Heart left ventricle (tissue), 16 donors: ENCODE measurements around the gene KRT9. TPM values are rescaled to one million over a fixed set of nuclear protein-coding genes. Genes with fewer than 3 reads are reported as not detected.

ENCODE experiments used
- ATAC-seq, 4 donors: fragments of 200-7000 bp; cut with Tn5 transposase; one replicate each; pipeline ENCODE4 v1.9.1; 2020 to 2022; ENCODE audit warnings: moderate library complexity in 4 of 4, mild to moderate bottlenecking in 3 of 4, moderate number of reproducible peaks in 1 of 4
- DNase-seq, 5 donors: peaks; one replicate each; pipeline ENCODE4 v3.0.0-alpha.2; 2020
- H3K27ac ChIP-seq, 12 donors: fragments of 200-600 bp; sonication (generic) in 4 of 12; one replicate each; pipeline versions ENCODE4 v1.5.0 to v1.8.0; 2016 to 2022; ENCODE audit warnings: mild to moderate bottlenecking in 2 of 12
- H3K27me3 ChIP-seq, 9 donors: fragments of 200-600 bp; sonication (generic) in 2 of 9; one replicate each; pipeline versions ENCODE4 v1.5.1 to v1.8.0; 2016 to 2022; ENCODE audit warnings: mild to moderate bottlenecking in 3 of 9
- H3K36me3 ChIP-seq, 9 donors: fragments of 200-600 bp; sonication (generic) in 2 of 9; one replicate each; pipeline versions ENCODE4 v1.5.0 to v1.8.0; 2018 to 2022; ENCODE audit warnings: mild to moderate bottlenecking in 2 of 9
- H3K4me1 ChIP-seq, 12 donors: fragments of 200-600 bp; sonication (generic) in 4 of 12; one replicate each; pipeline versions ENCODE4 v1.5.0 to v1.8.0; 2016 to 2022; ENCODE audit warnings: mild to moderate bottlenecking in 3 of 12
- H3K4me3 ChIP-seq, 12 donors: fragments of 200-600 bp; sonication (generic) in 4 of 12; one replicate each; pipeline versions ENCODE4 v1.5.0 to v1.8.0; 2017 to 2022; ENCODE audit warnings: mild to moderate bottlenecking in 9 of 12, moderate library complexity in 4 of 12
- H3K9me3 ChIP-seq, 12 donors: fragments of 200-600 bp; sonication (generic) in 4 of 12; one replicate each; pipeline versions ENCODE4 v1.5.0 to v1.8.0; 2016 to 2022; ENCODE audit warnings: mild to moderate bottlenecking in 1 of 12
- CTCF ChIP-seq, 12 donors: fragments of 200-600 bp; sonication (generic) in 4 of 12; IDR thresholded peaks; one replicate each; pipeline versions ENCODE4 v1.5.0 to v1.8.0; 2018 to 2022; ENCODE audit warnings: antibody characterized with exemption in 12 of 12, mild to moderate bottlenecking in 5 of 12
- POLR2A ChIP-seq, 2 donors: fragments of 450-650 bp; IDR thresholded peaks; one replicate each; pipeline ENCODE4 v1.6.1; 2017; ENCODE audit warnings: antibody characterized with exemption in 2 of 2, mild to moderate bottlenecking in 2 of 2, moderate library complexity in 2 of 2
- WGBS, 4 donors: extraction: QIAGEN DNeasy Blood & Tissue Kit in 2 of 4; methylation state at CpG; one replicate each; pipeline versions ENCODE4 v1.1.5 to v1.1.7; 2013 to 2018; 5-methylcytosine and 5-hydroxymethylcytosine counted together
- intact Hi-C, 10 donors: fragments of 100-400 bp; cut with DNase I; formaldehyde crosslinking; loops; one replicate each; pipeline versions ENCODE4 v1.11.1 to v1.14.2; 2022
- polyA plus RNA-seq, 2 donors: library from polyadenylated mRNA; stranded (reverse); fragments of 200-250 nt; gene quantifications; one replicate each; pipeline ENCODE4 v1.2.3, GENCODE V29; 2013
- total RNA-seq, 9 donors: library from RNA; depleted of rRNA in 2 of 9; stranded (reverse); fragments of >200 nt in 2 of 9; fragmentation: NEBNext Ultra II Directional in 3 of 9; extraction: Animal tissue kit (Norgen Biotek cat#: 25700) in 3 of 9; gene quantifications; one replicate each; pipeline versions ENCODE4 v1.1.0 to v1.2.4, GENCODE V29; 2016 to 2023
- donor health status: ischemic (EF 13 %, LVEDD 7.1; RV severe dilation, severe dysfunction).
- donor health status: healthy with polysubstance abuse.
- donor health status: DM: no; HTN: yes; CAD: no.
- donor health status: DM: no; HTN: no; CAD: no.
- donor health status: ischemic (EF 25% LVEDD 6.9; RV normal size, moderate dysfunction).
- donor health status: ischemic (EF 25% LVEDD 5.7; RV mildly dilated, moderate dysfunction).
- donor health status: healthy.
- donor health status: DM: yes; HTN: yes; CAD: no.
- donor health status: ischemic (EF 35%, LVEDD 5.7; RV mildly dilated, moderate dysfunction).
- donor health status: nonischemic (EF 11% LVEDD 7.7; RV severe dilation, severe dysfunction).
- donor health status: DM: yes; HTN: yes; CAD: no.
- donor health status: PGD.
- donor health status: ischemic (EF 29% LVEDD 5.4; RV normal size, mild dysfunction).
- donor health status: nonischemic (EF 23%, LVEDD 6.1; RV moderate dilation, normal function).

KRT9 gene
- total and polyA plus RNA-seq, 11 donors: not detected

- no peak overlapping the region for H3K27ac ChIP-seq
- intact Hi-C loops: loop anchor here in 3 of 10 donors (10.0 kb wide), 3 partner anchors 636 to 736 kb away; no protein-coding TSS in a partner anchor
- TF ChIP-seq POLR2A (IDR thresholded peaks at IDR 0.05): no peak
- no peak for TF ChIP-seq CTCF (IDR thresholded peaks at IDR 0.05)
- no peak for DNase-seq
- ATAC-seq: no peak
- no peak overlapping the region for H3K4me3 ChIP-seq
- H3K4me1 ChIP-seq: no peaks in the 10 kb centered on the region
- 67 to 80% (median 74%) methylated on average over 10 of the region's 10 CpGs for WGBS, 4 donors
- no peaks in the 10 kb centered on the region for H3K9me3 ChIP-seq
- H3K36me3 ChIP-seq: no peaks in the 10 kb centered on the region
- peaks cover 0 to 14% (median 2%) of the 10 kb centered on the region in 9 donors for H3K27me3 ChIP-seq
Observed at GRCh38 chr17:41540921-41541625, 30.8 kb downstream of the KRT9 start.

DNA sequence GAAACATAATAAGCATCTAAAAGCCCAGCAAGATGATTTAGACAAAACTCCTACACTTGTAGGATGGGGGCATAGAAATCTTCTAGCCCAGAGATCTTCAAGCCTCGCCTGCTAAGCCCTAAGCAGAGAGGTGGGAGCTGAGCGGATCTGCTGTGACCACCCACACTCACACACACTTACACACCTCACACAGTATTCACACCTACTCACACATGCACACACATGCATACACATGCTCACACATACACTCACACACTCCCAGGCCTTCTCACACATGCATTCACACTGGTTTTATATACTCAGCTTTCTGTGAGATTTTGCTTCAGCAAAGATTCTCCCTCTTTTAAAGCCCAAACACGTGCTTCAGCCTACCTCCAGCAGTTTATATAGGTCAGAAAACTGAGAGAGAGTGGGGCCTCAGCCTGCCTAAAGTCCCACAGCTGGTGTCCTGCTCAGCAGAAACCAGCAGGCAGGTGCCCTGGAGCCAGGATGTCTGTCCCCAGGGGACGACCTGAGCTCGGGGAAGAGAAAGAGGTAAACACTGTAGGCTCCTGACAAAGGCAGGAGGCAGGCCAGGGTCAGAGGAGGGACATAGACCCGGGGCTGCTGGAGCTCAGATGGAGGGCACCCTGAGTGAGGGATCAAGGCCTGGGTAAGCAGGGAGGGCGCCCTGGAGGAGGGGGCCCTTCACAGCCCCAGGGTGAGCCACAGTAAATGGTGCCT, 31.7 kb downstream of the KRT9 start:
- Histone ChIP-seq H3K27ac (no peak overlapping the region), H3K4me1 (no peaks in the 10 kb centered on the region), H3K36me3 (no peaks in the 10 kb centered on the region), H3K9me3 (no peaks in the 10 kb centered on the region), H3K27me3 (peaks cover 0 to 21% (median 2%) of the 10 kb centered on the region in 9 donors), H3K4me3 (no peak overlapping the region)
- no peak for DNase-seq
- WGBS, 4 donors: 64 to 70% (median 65%) methylated on average over 7 of the region's 7 CpGs
- TF ChIP-seq CTCF (IDR thresholded peaks at IDR 0.05): no peak
- TF ChIP-seq POLR2A (IDR thresholded peaks at IDR 0.05): no peak
- intact Hi-C loops: loop anchor here in 3 of 10 donors (10.0 kb wide), 3 partner anchors 635 to 735 kb away; no protein-coding TSS in a partner anchor
- ATAC-seq: no peak

- 61 to 82% (median 71%) methylated on average over 5 of the region's 5 CpGs for WGBS, 4 donors
- Histone ChIP-seq H3K27me3 (peaks cover 0 to 31% (median 7%) of the 10 kb centered on the region in 9 donors), H3K9me3 (no peaks in the 10 kb centered on the region), H3K36me3 (no peaks in the 10 kb centered on the region), H3K27ac (no peak overlapping the region), H3K4me1 (no peaks in the 10 kb centered on the region), H3K4me3 (no peak overlapping the region)
- TF ChIP-seq POLR2A (IDR thresholded peaks at IDR 0.05): no peak
- DNase-seq (peak in 1 of 5 donors; percentile 3), ATAC-seq (no peak)
- intact Hi-C loops: no loop called here
Observed at GRCh38 chr17:41539071-41539492, 32.8 kb downstream of the KRT9 start.

- DNase-seq: peak in 1 of 5 donors; percentile 7
- Histone ChIP-seq H3K4me3 (no peak overlapping the region), H3K4me1 (no peaks in the 10 kb centered on the region), H3K27me3 (peaks cover 0 to 34% (median 7%) of the 10 kb centered on the region in 9 donors), H3K9me3 (no peaks in the 10 kb centered on the region), H3K36me3 (no peaks in the 10 kb centered on the region), H3K27ac (no peak overlapping the region)
- ATAC-seq: no peak
- TF ChIP-seq CTCF (IDR thresholded peaks at IDR 0.05): no peak
- TF ChIP-seq POLR2A (IDR thresholded peaks at IDR 0.05): no peak
- intact Hi-C loops: no loop called here
- 58 to 72% (median 72%) methylated on average over 5 of the region's 5 CpGs for WGBS, 4 donors
Observed at GRCh38 chr17:41538565-41538991, 33.3 kb downstream of the KRT9 start.
